Loucy (cell line): Measurements from ENCODE around the gene PAK1.

Experiments
- EZH2phosphoT487 ChIP-seq: fragments of 200-600 bp; IDR thresholded peaks from 2 replicates; pipeline ENCODE4 v1.6.1; 2018; ENCODE audit warnings: antibody characterized with exemption, mild to moderate bottlenecking, moderate library complexity, borderline replicate concordance
- TF ChIP-seq, protein P1 (sequence below): fragments of 200-600 bp; sonication (generic); conservative IDR thresholded peaks from 2 replicates; pipeline ENCODE4 v1.5.1; 2014; ENCODE audit warnings: mild to moderate bottlenecking, antibody characterized with exemption, low read length

- TF ChIP-seq, protein P1, sequence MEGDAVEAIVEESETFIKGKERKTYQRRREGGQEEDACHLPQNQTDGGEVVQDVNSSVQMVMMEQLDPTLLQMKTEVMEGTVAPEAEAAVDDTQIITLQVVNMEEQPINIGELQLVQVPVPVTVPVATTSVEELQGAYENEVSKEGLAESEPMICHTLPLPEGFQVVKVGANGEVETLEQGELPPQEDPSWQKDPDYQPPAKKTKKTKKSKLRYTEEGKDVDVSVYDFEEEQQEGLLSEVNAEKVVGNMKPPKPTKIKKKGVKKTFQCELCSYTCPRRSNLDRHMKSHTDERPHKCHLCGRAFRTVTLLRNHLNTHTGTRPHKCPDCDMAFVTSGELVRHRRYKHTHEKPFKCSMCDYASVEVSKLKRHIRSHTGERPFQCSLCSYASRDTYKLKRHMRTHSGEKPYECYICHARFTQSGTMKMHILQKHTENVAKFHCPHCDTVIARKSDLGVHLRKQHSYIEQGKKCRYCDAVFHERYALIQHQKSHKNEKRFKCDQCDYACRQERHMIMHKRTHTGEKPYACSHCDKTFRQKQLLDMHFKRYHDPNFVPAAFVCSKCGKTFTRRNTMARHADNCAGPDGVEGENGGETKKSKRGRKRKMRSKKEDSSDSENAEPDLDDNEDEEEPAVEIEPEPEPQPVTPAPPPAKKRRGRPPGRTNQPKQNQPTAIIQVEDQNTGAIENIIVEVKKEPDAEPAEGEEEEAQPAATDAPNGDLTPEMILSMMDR: no peak
- TF ChIP-seq EZH2phosphoT487: no peak
Observed at GRCh38 chr11:77359481-77359880, 114.4 kb downstream of the PAK1 start.
